NCI-H345 treated with DMSO at 0.1 percent for 48 hours (cell line): ENCODE results near the gene DHX38.

Source experiments
- DNase-seq: peaks from one replicate; lab custom pipeline; 2025; ENCODE audit not compliant: unreplicated experiment; lab: John Stamatoyannopoulos, UW

Gene DHX38

GRCh38 chr16:72162105-72162692 lies 68.6 kb downstream of the DHX38 start:
- DNase-seq: no peak
